ENCODE measurements around the gene NOX4.

Gene NOX4

DNA sequence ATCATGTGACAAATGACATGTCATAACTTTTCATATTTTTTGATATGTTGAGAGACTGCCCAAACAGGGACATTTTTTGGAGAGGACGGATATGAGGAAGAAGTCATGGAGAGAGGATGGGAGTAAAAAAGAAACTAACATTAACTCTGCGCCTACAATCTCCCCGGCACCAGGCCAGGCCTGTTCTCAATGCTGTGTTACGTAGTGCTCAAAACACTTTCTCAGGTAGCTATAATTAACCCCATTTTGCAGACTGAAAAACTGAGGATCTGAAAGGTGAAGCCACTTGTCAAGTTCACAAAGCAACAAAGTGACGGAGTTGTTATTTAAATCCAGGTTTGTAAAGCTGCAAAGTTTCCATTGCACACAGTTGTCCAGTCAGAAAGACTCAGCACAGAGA, 17.4 kb upstream of the NOX4 start:
- no peak overlapping the region for H2AFZ ChIP-seq (ENCODE audit: low read length)
- no peaks in the 10 kb centered on the region for H3K79me2 ChIP-seq (ENCODE audit: low read length)
- TF ChIP-seq EZH2 (optimal IDR thresholded peaks at IDR 0.05; ENCODE audit: low read depth, low read length) (no peak), CTCF (IDR thresholded peaks at IDR 0.05; ENCODE audit: low read length) (no peak), EZH2phosphoT487 (IDR thresholded peaks at IDR 0.05; ENCODE audit: low read length) (no peak)
- H3K4me2 ChIP-seq (ENCODE audit: low read depth, low read length), result no peak overlapping the region
- no peaks in the 10 kb centered on the region for H3K4me1 ChIP-seq (ENCODE audit: low read length)
- no peaks in the 10 kb centered on the region for H3K9me2 ChIP-seq (replicated peaks; ENCODE audit: insufficient read depth, low read length)
- H3K36me3 ChIP-seq (replicated peaks; ENCODE audit: insufficient read depth, low read length), result no peaks in the 10 kb centered on the region
- no peaks in the 10 kb centered on the region for H4K20me1 ChIP-seq (ENCODE audit: insufficient read depth, low read length)
- no peaks in the 10 kb centered on the region for H3F3A ChIP-seq (ENCODE audit: insufficient read depth, low read length)
- DNase-seq, result no peak
- H3K27ac ChIP-seq (ENCODE audit: low read length), result no peak overlapping the region
- no peaks in the 10 kb centered on the region for H3K9me3 ChIP-seq (replicated peaks; ENCODE audit: insufficient read depth, low read length)
- H3K27me3 ChIP-seq (replicated peaks; ENCODE audit: insufficient read depth, low read length), result no peaks in the 10 kb centered on the region
- no peak overlapping the region for H3K9ac ChIP-seq (ENCODE audit: low read length)
- no peak overlapping the region for H3K4me3 ChIP-seq (ENCODE audit: low read length)

DNA sequence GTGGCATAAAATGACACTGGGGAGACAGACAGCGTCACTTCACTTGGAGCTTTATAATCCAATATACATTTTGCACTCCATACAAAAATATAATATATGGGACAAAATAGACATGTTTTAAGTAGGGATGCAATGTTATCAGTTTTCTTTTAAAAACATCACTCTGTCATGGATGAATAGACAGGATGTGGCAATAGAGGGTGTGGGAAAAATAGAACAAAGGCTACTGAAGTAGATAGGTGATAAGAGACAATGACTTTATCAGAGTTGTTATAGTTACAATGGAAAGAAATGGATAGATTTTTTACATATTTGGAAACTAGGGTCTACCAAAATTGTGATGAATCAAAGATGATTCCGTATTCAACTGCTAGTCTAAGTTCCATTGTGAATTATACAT, 13.1 kb upstream of the NOX4 start:
- H2AFZ ChIP-seq (ENCODE audit: low read length), result no peak overlapping the region
- no peak overlapping the region for H3K4me2 ChIP-seq (ENCODE audit: low read depth, low read length)
- no peaks in the 10 kb centered on the region for H3K4me1 ChIP-seq (ENCODE audit: low read length)
- H3K36me3 ChIP-seq (replicated peaks; ENCODE audit: insufficient read depth, low read length), result no peaks in the 10 kb centered on the region
- no peaks in the 10 kb centered on the region for H3K9me3 ChIP-seq (replicated peaks; ENCODE audit: insufficient read depth, low read length)
- H3K79me2 ChIP-seq (ENCODE audit: low read length), result no peaks in the 10 kb centered on the region
- no peaks in the 10 kb centered on the region for H4K20me1 ChIP-seq (ENCODE audit: insufficient read depth, low read length)
- H3F3A ChIP-seq (ENCODE audit: insufficient read depth, low read length), result no peaks in the 10 kb centered on the region
- no peak overlapping the region for H3K9ac ChIP-seq (ENCODE audit: low read length)
- H3K27me3 ChIP-seq (replicated peaks; ENCODE audit: insufficient read depth, low read length), result no peaks in the 10 kb centered on the region
- H3K27ac ChIP-seq (ENCODE audit: low read length), result no peak overlapping the region
- H3K9me2 ChIP-seq (replicated peaks; ENCODE audit: insufficient read depth, low read length), result no peaks in the 10 kb centered on the region
- no peak overlapping the region for H3K4me3 ChIP-seq (ENCODE audit: low read length)
- no peak for DNase-seq
- TF ChIP-seq CTCF (IDR thresholded peaks at IDR 0.05; ENCODE audit: low read length) (no peak), EZH2phosphoT487 (IDR thresholded peaks at IDR 0.05; ENCODE audit: low read length) (no peak), EZH2 (optimal IDR thresholded peaks at IDR 0.05; ENCODE audit: low read depth, low read length) (no peak)

DNA sequence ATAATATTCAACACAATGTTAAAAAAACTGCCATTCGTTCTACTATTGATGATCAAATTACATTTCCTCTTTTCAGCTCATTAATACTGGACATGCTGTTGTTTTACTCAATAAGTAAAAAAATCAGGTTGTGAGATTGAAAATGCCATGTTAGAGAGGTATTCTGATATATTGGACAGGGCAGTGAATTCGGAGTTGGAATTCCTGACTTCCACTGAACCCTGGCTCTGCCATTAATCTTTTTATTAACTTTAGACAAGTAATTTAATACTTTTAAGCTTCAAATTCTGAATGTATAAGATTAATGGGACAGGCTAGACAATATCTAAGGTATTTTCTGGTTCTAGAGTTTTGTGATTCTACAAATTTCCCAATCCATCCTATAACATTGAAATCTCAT, 12.2 kb upstream of the NOX4 start:
- no peak for DNase-seq
- no peaks in the 10 kb centered on the region for H3K79me2 ChIP-seq (ENCODE audit: low read length)

More for the DNA sequence above, 12.2 kb upstream of the NOX4 start:
- Histone ChIP-seq H4K20me1 (ENCODE audit: insufficient read depth, low read length) (no peaks in the 10 kb centered on the region), H3K36me3 (replicated peaks; ENCODE audit: insufficient read depth, low read length) (no peaks in the 10 kb centered on the region), H3K27ac (ENCODE audit: low read length) (no peak overlapping the region), H3K27me3 (replicated peaks; ENCODE audit: insufficient read depth, low read length) (no peaks in the 10 kb centered on the region), H3K4me3 (ENCODE audit: low read length) (no peak overlapping the region), H3K9me3 (replicated peaks; ENCODE audit: insufficient read depth, low read length) (no peaks in the 10 kb centered on the region), H3K9ac (ENCODE audit: low read length) (no peak overlapping the region), H3F3A (ENCODE audit: insufficient read depth, low read length) (no peaks in the 10 kb centered on the region), H3K4me2 (ENCODE audit: low read depth, low read length) (no peak overlapping the region), H3K9me2 (replicated peaks; ENCODE audit: insufficient read depth, low read length) (no peaks in the 10 kb centered on the region), H2AFZ (ENCODE audit: low read length) (no peak overlapping the region), H3K4me1 (ENCODE audit: low read length) (no peaks in the 10 kb centered on the region)
- TF ChIP-seq EZH2phosphoT487 (IDR thresholded peaks at IDR 0.05; ENCODE audit: low read length), result no peak
- no peak for TF ChIP-seq CTCF (IDR thresholded peaks at IDR 0.05; ENCODE audit: low read length)
- no peak for TF ChIP-seq EZH2 (optimal IDR thresholded peaks at IDR 0.05; ENCODE audit: low read depth, low read length)

All from MM.1S (cell line).